ENCODE data around the gene SHISA2.

SHISA2 gene

GRCh38 chr13:26030331-26030730 is 21.5 kb downstream of the SHISA2 start:
- ATAC-seq (no peak), DNase-seq (ENCODE audit: low spot score in 2 of 2) (no peak)
- no peaks in the 10 kb centered on the region for H3K36me3 Mint-ChIP-seq
- no peaks in the 10 kb centered on the region for H3K4me1 Mint-ChIP-seq
- H3K27ac Mint-ChIP-seq: no peak overlapping the region
- H3K4me3 Mint-ChIP-seq: no peak overlapping the region
- H3K9me3 Mint-ChIP-seq: no peaks in the 10 kb centered on the region

GRCh38 chr13:26029581-26030136 is 22.2 kb downstream of the SHISA2 start:
- H3K27ac Mint-ChIP-seq: no peak overlapping the region
- DNase-seq (ENCODE audit: low spot score in 2 of 2) (no peak), ATAC-seq (no peak)
- no peaks in the 10 kb centered on the region for H3K36me3 Mint-ChIP-seq
- no peaks in the 10 kb centered on the region for H3K4me1 Mint-ChIP-seq
- no peaks in the 10 kb centered on the region for H3K9me3 Mint-ChIP-seq
- no peak overlapping the region for H3K4me3 Mint-ChIP-seq

- H3K9me3 Mint-ChIP-seq: no peaks in the 10 kb centered on the region
- H3K4me3 Mint-ChIP-seq: no peak overlapping the region
- H3K4me1 Mint-ChIP-seq: no peaks in the 10 kb centered on the region
- no peak overlapping the region for H3K27ac Mint-ChIP-seq
- DNase-seq (ENCODE audit: low spot score in 2 of 2) (no peak), ATAC-seq (no peak)
- H3K36me3 Mint-ChIP-seq: no peaks in the 10 kb centered on the region
Measured at GRCh38 chr13:26026211-26026610, 25.6 kb downstream of the SHISA2 start.

- Mint-ChIP-seq H3K9me3 (no peaks in the 10 kb centered on the region), H3K36me3 (no peaks in the 10 kb centered on the region), H3K4me3 (no peak overlapping the region), H3K27ac (no peak overlapping the region), H3K4me1 (no peaks in the 10 kb centered on the region)
- DNase-seq (ENCODE audit: low spot score in 2 of 2) (no peak), ATAC-seq (no peak)
Measured at GRCh38 chr13:26025771-26026170, 26.0 kb downstream of the SHISA2 start.

- no peak for DNase-seq (ENCODE audit: low spot score in 2 of 2)
- Mint-ChIP-seq H3K4me1 (no peaks in the 10 kb centered on the region), H3K36me3 (no peaks in the 10 kb centered on the region), H3K27ac (no peak overlapping the region), H3K4me3 (no peak overlapping the region), H3K9me3 (no peaks in the 10 kb centered on the region)
- ATAC-seq: no peak
Measured at GRCh38 chr13:26025196-26025595, 26.6 kb downstream of the SHISA2 start.

- Mint-ChIP-seq H3K4me3 (no peak overlapping the region), H3K27ac (no peak overlapping the region), H3K4me1 (no peaks in the 10 kb centered on the region), H3K36me3 (no peaks in the 10 kb centered on the region), H3K9me3 (no peaks in the 10 kb centered on the region)
- DNase-seq (ENCODE audit: low spot score in 2 of 2) (no peak), ATAC-seq (no peak)
Measured at GRCh38 chr13:26024558-26024957, 27.3 kb downstream of the SHISA2 start.

GRCh38 chr13:26022538-26023292 is 29.1 kb downstream of the SHISA2 start:
- Mint-ChIP-seq H3K9me3 (no peaks in the 10 kb centered on the region), H3K4me3 (no peak overlapping the region), H3K27ac (no peak overlapping the region), H3K36me3 (no peaks in the 10 kb centered on the region), H3K4me1 (peaks cover 5% of the 10 kb centered on the region)
- ATAC-seq (peak; percentile 17), DNase-seq (ENCODE audit: low spot score in 2 of 2) (no peak)

- no peak for DNase-seq (ENCODE audit: low spot score in 2 of 2)
- Mint-ChIP-seq H3K4me3 (no peak overlapping the region), H3K9me3 (no peaks in the 10 kb centered on the region), H3K4me1 (peaks cover 6% of the 10 kb centered on the region), H3K36me3 (no peaks in the 10 kb centered on the region), H3K27ac (no peak overlapping the region)
- ATAC-seq: no peak
Measured at GRCh38 chr13:26021956-26022355, 29.9 kb downstream of the SHISA2 start.

GRCh38 chr13:26021516-26021915 is 30.3 kb downstream of the SHISA2 start:
- Mint-ChIP-seq H3K4me3 (no peak overlapping the region), H3K36me3 (no peaks in the 10 kb centered on the region), H3K27ac (no peak overlapping the region), H3K4me1 (peaks cover 6% of the 10 kb centered on the region), H3K9me3 (no peaks in the 10 kb centered on the region)
- no peak for ATAC-seq
- no peak for DNase-seq (ENCODE audit: low spot score in 2 of 2)

GRCh38 chr13:26020891-26021290 is 30.9 kb downstream of the SHISA2 start:
- Mint-ChIP-seq H3K9me3 (no peaks in the 10 kb centered on the region), H3K27ac (no peak overlapping the region), H3K4me3 (no peak overlapping the region), H3K4me1 (peaks cover 6% of the 10 kb centered on the region), H3K36me3 (no peaks in the 10 kb centered on the region)
- DNase-seq (ENCODE audit: low spot score in 2 of 2) (no peak), ATAC-seq (no peak)

- no peaks in the 10 kb centered on the region for H3K36me3 Mint-ChIP-seq
- ATAC-seq (no peak), DNase-seq (ENCODE audit: low spot score in 2 of 2) (no peak)
- peaks cover 6% of the 10 kb centered on the region for H3K4me1 Mint-ChIP-seq
- H3K4me3 Mint-ChIP-seq: no peak overlapping the region
- H3K27ac Mint-ChIP-seq: no peak overlapping the region
- H3K9me3 Mint-ChIP-seq: no peaks in the 10 kb centered on the region
Measured at GRCh38 chr13:26019881-26020870, 31.6 kb downstream of the SHISA2 start.

GRCh38 chr13:26019251-26019650 is 32.6 kb downstream of the SHISA2 start:
- Mint-ChIP-seq H3K4me1 (peaks cover 6% of the 10 kb centered on the region), H3K27ac (no peak overlapping the region)
- no peak for ATAC-seq

GRCh38 chr13:26017932-26018665 is 33.7 kb downstream of the SHISA2 start:
- ATAC-seq (no peak), DNase-seq (ENCODE audit: low spot score in 2 of 2) (no peak)
- no peaks in the 10 kb centered on the region for H3K9me3 Mint-ChIP-seq
- no peak overlapping the region for H3K27ac Mint-ChIP-seq
- peaks cover 6% of the 10 kb centered on the region for H3K4me1 Mint-ChIP-seq
- no peaks in the 10 kb centered on the region for H3K36me3 Mint-ChIP-seq
- no peak overlapping the region for H3K4me3 Mint-ChIP-seq

More at GRCh38 chr13:26019251-26019650, 32.6 kb downstream of the SHISA2 start:
- Mint-ChIP-seq H3K9me3 (no peaks in the 10 kb centered on the region), H3K36me3 (no peaks in the 10 kb centered on the region), H3K4me3 (no peak overlapping the region)
- DNase-seq (ENCODE audit: low spot score in 2 of 2): no peak

GRCh38 chr13:26017196-26017921 is 34.5 kb downstream of the SHISA2 start:
- H3K4me3 Mint-ChIP-seq: no peak overlapping the region
- peaks cover 6% of the 10 kb centered on the region for H3K4me1 Mint-ChIP-seq
- no peaks in the 10 kb centered on the region for H3K9me3 Mint-ChIP-seq
- no peak for DNase-seq (ENCODE audit: low spot score in 2 of 2)
- no peaks in the 10 kb centered on the region for H3K36me3 Mint-ChIP-seq
- ATAC-seq: no peak
- H3K27ac Mint-ChIP-seq: no peak overlapping the region
